K562 (cell line): ENCODE results near the gene UBE2H.

Experiments used
- MXI1 ChIP-seq: IDR thresholded peaks from 2 replicates; pipeline ENCODE4 v1.6.1; 2011; ENCODE audit warnings: low read depth, mild to moderate bottlenecking, improper control_type of control experiment, low read length
- POLR2A ChIP-seq: fragments of 450-650 bp; conservative IDR thresholded peaks from 2 replicates; pipeline ENCODE4 v1.6.1; 2016
- REST ChIP-seq, 2 experiments: fragments of 450-650 bp; formaldehyde crosslinking in 1 of 2; IDR thresholded peaks; 2 replicates each; pipeline versions ENCODE4 v1.4.0 to v1.6.1; 2014 to 2020; ENCODE audit warnings: mild to moderate bottlenecking in 2 of 2, borderline replicate concordance in 1 of 2, low read depth in 1 of 2
- XRCC5 ChIP-seq: fragments of 200-400 bp; formaldehyde crosslinking; IDR thresholded peaks from 2 replicates; pipeline ENCODE4 v1.6.1; 2017; ENCODE audit warnings: low read depth, mild to moderate bottlenecking, low read length
- ZFPM2 ChIP-seq: fragments of 250-450 bp; sonication (Bioruptor Pico); IDR thresholded peaks from 2 replicates; pipeline ENCODE4 v1.5.1; 2022; ENCODE audit warnings: mild to moderate bottlenecking
- ZNF143 ChIP-seq: sonication (generic); formaldehyde crosslinking; IDR thresholded peaks from 2 replicates; pipeline ENCODE4 v1.9.0; 2022; ENCODE audit warnings: mild to moderate bottlenecking, missing genetic modification reagents
- ZNF780A ChIP-seq: fragments of 250-450 bp; sonication (Bioruptor Pico); IDR thresholded peaks from 2 replicates; pipeline ENCODE4 v1.5.0; 2021; ENCODE audit warnings: mild to moderate bottlenecking

GRCh38 chr7:129918922-129919321, 33.8 kb downstream of the UBE2H start:
- TF ChIP-seq REST (IDR thresholded peaks at IDR 0.05; ENCODE audit: borderline replicate concordance) (no peak), REST (CRISPR knock-in tag; IDR thresholded peaks at IDR 0.05; ENCODE audit: low read depth) (no peak), XRCC5 (no peak), MXI1 (no peak), POLR2A (no peak), ZNF780A (no peak), ZFPM2 (CRISPR knock-in tag) (no peak), ZNF143 (CRISPR knock-in tag) (no peak)
